Right lobe of liver (tissue), 6 donors: ENCODE results near the gene PRM1. TPM values are rescaled to one million over a fixed set of nuclear protein-coding genes. Genes with fewer than 3 reads are reported as not detected.

Experiments
- ATAC-seq, 4 donors: fragments of 200-7000 bp; cut with Tn5 transposase; one replicate each; pipeline ENCODE4 v1.9.1; 2020; ENCODE audit warnings: mild to moderate bottlenecking in 4 of 4, moderate library complexity in 4 of 4
- DNase-seq, 3 donors: peaks; one replicate each; pipeline ENCODE4 v3.0.0-alpha.2; 2020
- H3K27ac ChIP-seq, 3 donors: fragments of 200-600 bp; one replicate each; pipeline ENCODE4 v1.8.0; 2022
- H3K27me3 ChIP-seq, 2 donors: fragments of 200-600 bp; one replicate each; pipeline ENCODE4 v1.8.0; 2022
- H3K36me3 ChIP-seq, 4 donors: fragments of 200-600 bp; sonication (generic) in 1 of 4; one replicate each; pipeline versions ENCODE4 v1.5.1 to v1.8.0; 2017 to 2022; ENCODE audit warnings: control low read depth in 1 of 4
- H3K4me1 ChIP-seq, 4 donors: fragments of 200-600 bp; sonication (generic) in 1 of 4; one replicate each; pipeline versions ENCODE4 v1.5.1 to v1.8.0; 2017 to 2022; ENCODE audit warnings: control low read depth in 1 of 4
- H3K4me3 ChIP-seq, 3 donors: fragments of 200-600 bp; one replicate each; pipeline ENCODE4 v1.8.0; 2022
- H3K9me3 ChIP-seq, 4 donors: fragments of 200-600 bp; sonication (generic) in 1 of 4; one replicate each; pipeline versions ENCODE4 v1.5.1 to v1.8.0; 2017 to 2022; ENCODE audit warnings: control low read depth in 1 of 4
- CTCF ChIP-seq, 4 donors: fragments of 200-600 bp in 3 of 4; fragments of 450-650 bp in 1 of 4; IDR thresholded peaks; one replicate each; pipeline versions ENCODE4 v1.5.1 to v1.8.0; 2016 to 2022; ENCODE audit warnings: antibody characterized with exemption in 4 of 4, mild to moderate bottlenecking in 2 of 4
- POLR2A ChIP-seq: fragments of 450-650 bp; IDR thresholded peaks from one replicate; pipeline ENCODE4 v1.6.1; 2017; ENCODE audit warnings: antibody characterized with exemption, mild to moderate bottlenecking
- WGBS: methylation state at CpG from one replicate; pipeline ENCODE4 v1.1.6; 2018; ENCODE audit warnings: low coverage, low lambda C conversion rate; ENCODE audit not compliant: insufficient coverage; ENCODE audit errors: missing lambda C conversion rate; 5-methylcytosine and 5-hydroxymethylcytosine counted together
- intact Hi-C, 2 donors: fragments of 100-400 bp; cut with DNase I; formaldehyde crosslinking; loops; one replicate each; pipeline versions ENCODE4 v1.11.2 to v1.14.1; 2022
- total RNA-seq, 6 experiments: library from RNA; depleted of rRNA in 2 of 6; stranded (reverse); fragments of >200 nt in 2 of 6; fragmentation: NEBNext Ultra II Directional in 3 of 6; extraction: Animal tissue kit (Norgen Biotek cat#: 25700) in 3 of 6; gene quantifications; one replicate each; pipeline versions ENCODE4 v1.1.0 to v1.2.4, GENCODE V29; 2016 to 2023
- donor health status: DM: no; HTN: yes; CAD: no.
- donor health status: DM: no; HTN: no; CAD: no.
- donor health status: DM: no; HTN: no; CAD: no.
- donor health status: DM: no; HTN: yes; CAD: no.
- donor health status: DM: no; HTN: yes; CAD: no.

Gene PRM1
- total RNA-seq, 6 experiments from 2014 or later: not detected

DNA sequence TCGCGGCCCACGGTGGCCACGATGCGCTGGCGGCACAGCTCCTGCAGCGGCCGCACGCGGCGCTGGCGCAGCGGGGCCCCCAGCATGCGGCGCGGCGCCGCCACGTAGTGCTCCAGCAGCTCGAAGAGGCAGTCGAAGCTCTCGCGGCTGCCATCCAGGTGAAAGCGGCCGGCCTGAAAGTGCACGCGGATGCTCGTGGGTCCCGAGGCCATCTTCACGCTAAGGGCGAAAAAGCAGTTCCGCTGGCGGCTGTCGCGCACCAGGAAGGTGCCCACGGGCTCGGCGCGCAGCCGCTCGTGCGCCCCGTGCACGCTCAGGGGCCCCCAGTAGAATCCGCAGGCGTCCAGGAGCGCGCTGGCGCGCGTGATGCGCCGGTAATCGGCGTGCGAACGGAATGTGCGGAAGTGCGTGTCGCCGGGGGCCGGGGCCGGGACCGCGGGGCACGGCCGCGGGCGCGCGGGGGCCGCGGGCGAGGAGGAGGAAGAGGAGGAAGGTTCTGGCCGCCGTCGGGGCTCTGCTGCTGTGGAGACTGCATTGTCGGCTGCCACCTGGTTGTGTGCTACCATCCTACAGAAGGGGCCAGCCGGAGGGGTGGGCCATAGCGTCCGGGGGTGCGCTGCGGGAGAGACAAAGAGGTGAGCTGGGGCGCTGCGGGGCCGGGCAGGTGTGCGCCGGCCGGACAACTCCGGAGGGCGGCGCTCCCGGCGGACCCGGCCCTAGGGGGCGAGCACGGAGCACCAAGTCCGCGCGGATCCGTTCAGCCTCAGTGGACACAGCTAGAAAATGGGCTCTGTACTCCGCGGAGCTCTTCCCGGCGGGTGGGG, 26.0 kb downstream of the PRM1 start:
- peaks cover 0 to 31% (median 9%) of the 10 kb centered on the region in 4 donors for H3K4me1 ChIP-seq
- intact Hi-C loops: loop anchor here (5.0 to 10.0 kb wide), 2 partner anchors 50 to 283 kb away; no protein-coding TSS in a partner anchor
- WGBS: 16% methylated on average over 9 of the region's 105 CpGs

GRCh38 chr16:11253995-11254912, 26.9 kb downstream of the PRM1 start:
- Histone ChIP-seq H3K4me1 (peaks cover 0 to 23% (median 7%) of the 10 kb centered on the region in 4 donors), H3K36me3 (no peaks in the 10 kb centered on the region), H3K9me3 (no peaks in the 10 kb centered on the region), H3K27me3 (no peaks in the 10 kb centered on the region), H3K27ac (peak overlapping the region in 2 of 3 donors; percentile 90 to 96), H3K4me3 (peak overlapping the region; percentile 76 to 92 (median 89))
- TF ChIP-seq CTCF (IDR thresholded peaks at IDR 0.05) (no peak), POLR2A (no peak)
- intact Hi-C loops: loop anchor here in 1 of 2 donors (10.0 kb wide), 1 partner anchor 49 kb away; no protein-coding TSS in a partner anchor
- WGBS: 58% methylated on average over 6 of the region's 29 CpGs
- DNase-seq (no peak), ATAC-seq (no peak)

More for the DNA sequence above, 26.0 kb downstream of the PRM1 start:
- Histone ChIP-seq H3K9me3 (no peaks in the 10 kb centered on the region), H3K27me3 (no peaks in the 10 kb centered on the region), H3K4me3 (peak overlapping the region; percentile 76 to 92 (median 89)), H3K27ac (peak overlapping the region; percentile 90 to 96 (median 94)), H3K36me3 (no peaks in the 10 kb centered on the region)
- no peak for ATAC-seq
- TF ChIP-seq POLR2A (no peak), CTCF (IDR thresholded peaks at IDR 0.05) (no peak)
- DNase-seq: peak; percentile 42 to 70 (median 56)

- peaks cover 0 to 17% (median 5%) of the 10 kb centered on the region in 4 donors for H3K4me1 ChIP-seq
- H3K27me3 ChIP-seq: no peaks in the 10 kb centered on the region
- peak overlapping the region in 1 of 3 donors; percentile 24 for H3K27ac ChIP-seq
- no peaks in the 10 kb centered on the region for H3K9me3 ChIP-seq
- DNase-seq (peak in 1 of 3 donors; percentile 30), ATAC-seq (no peak)
- intact Hi-C loops: loop anchor here in 1 of 2 donors (10.0 kb wide), 1 partner anchor 49 kb away; no protein-coding TSS in a partner anchor
- 76% methylated on average over 4 of the region's 5 CpGs for WGBS
- no peak for TF ChIP-seq POLR2A
- no peak for TF ChIP-seq CTCF (IDR thresholded peaks at IDR 0.05)
- H3K4me3 ChIP-seq: peak overlapping the region in 2 of 3 donors; percentile 76 to 92
- H3K36me3 ChIP-seq: no peaks in the 10 kb centered on the region
Observed at GRCh38 chr16:11253009-11253994, 27.8 kb downstream of the PRM1 start.
